Measurements from ENCODE around the gene PDCD1LG2. TPM values are rescaled to one million over a fixed set of nuclear protein-coding genes. Genes with fewer than 3 reads are reported as not detected.

The PDCD1LG2 gene
- total RNA-seq, 4 donors from 2014 or later: 0.27 to 0.64 TPM; not detected in 2

DNA sequence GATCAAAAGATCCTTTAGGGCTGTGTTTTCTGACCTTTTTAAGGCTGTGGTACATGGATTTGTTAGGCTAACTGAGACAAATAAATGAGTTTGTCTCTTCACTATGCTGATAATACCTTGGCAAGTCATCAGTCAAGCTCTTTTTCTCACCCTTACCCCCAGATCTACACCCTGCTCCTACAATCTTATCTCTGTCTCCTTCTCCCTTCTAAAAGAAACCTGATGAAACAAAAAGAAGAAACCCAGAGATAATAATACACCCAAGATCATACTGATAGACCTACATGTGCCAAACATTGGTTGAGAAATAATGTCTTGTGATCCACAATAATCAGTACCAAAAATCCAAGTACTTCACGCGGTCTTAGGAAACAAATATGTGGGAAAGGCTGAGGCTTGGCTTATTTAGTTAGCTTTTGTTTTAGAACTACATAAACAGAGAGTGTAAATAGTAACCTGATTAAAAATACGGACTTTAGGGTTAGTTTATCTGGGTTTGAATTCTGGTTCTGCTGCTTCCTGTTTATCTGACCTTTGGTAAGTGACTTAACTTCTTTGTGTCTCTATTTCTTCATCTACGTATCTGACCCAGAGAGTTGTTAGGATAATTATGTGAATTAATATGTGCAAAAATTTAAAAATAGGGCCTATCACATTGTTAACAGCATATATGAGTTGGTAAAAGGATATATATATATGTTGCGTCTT, 24.8 kb upstream of the PDCD1LG2 start:
- Histone ChIP-seq H3K4me3 (no peak overlapping the region), H3K36me3 (no peaks in the 10 kb centered on the region), H3K4me1 (no peaks in the 10 kb centered on the region), H3K27ac (no peak overlapping the region), H3K27me3 (no peaks in the 10 kb centered on the region), H3K9me3 (no peaks in the 10 kb centered on the region)
- WGBS, 2 donors (ENCODE audit: low coverage in 1 of 2): 80 to 83% methylated on average over 5 of the region's 5 CpGs
- in situ Hi-C loops (cut with MboI; ENCODE audit: low pct_ligation_motif_present in 1 of 4, low pct_unique_long_range_greater_than_20kb in 1 of 4, low sequenced_read_pairs in 3 of 4) (no loop called here), intact Hi-C loops (cut with DNase I; ENCODE audit: low total_unique reads) (no loop called here)
- TF ChIP-seq POLR2A (IDR thresholded peaks at IDR 0.05): no peak
- no peak for TF ChIP-seq EP300 (IDR thresholded peaks at IDR 0.05; ENCODE audit: low read depth)
- no peak for TF ChIP-seq POLR2AphosphoS5 (IDR thresholded peaks at IDR 0.05)
- TF ChIP-seq, protein P1, sequence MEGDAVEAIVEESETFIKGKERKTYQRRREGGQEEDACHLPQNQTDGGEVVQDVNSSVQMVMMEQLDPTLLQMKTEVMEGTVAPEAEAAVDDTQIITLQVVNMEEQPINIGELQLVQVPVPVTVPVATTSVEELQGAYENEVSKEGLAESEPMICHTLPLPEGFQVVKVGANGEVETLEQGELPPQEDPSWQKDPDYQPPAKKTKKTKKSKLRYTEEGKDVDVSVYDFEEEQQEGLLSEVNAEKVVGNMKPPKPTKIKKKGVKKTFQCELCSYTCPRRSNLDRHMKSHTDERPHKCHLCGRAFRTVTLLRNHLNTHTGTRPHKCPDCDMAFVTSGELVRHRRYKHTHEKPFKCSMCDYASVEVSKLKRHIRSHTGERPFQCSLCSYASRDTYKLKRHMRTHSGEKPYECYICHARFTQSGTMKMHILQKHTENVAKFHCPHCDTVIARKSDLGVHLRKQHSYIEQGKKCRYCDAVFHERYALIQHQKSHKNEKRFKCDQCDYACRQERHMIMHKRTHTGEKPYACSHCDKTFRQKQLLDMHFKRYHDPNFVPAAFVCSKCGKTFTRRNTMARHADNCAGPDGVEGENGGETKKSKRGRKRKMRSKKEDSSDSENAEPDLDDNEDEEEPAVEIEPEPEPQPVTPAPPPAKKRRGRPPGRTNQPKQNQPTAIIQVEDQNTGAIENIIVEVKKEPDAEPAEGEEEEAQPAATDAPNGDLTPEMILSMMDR (IDR thresholded peaks at IDR 0.05): no peak
- no peak for DNase-seq

DNA sequence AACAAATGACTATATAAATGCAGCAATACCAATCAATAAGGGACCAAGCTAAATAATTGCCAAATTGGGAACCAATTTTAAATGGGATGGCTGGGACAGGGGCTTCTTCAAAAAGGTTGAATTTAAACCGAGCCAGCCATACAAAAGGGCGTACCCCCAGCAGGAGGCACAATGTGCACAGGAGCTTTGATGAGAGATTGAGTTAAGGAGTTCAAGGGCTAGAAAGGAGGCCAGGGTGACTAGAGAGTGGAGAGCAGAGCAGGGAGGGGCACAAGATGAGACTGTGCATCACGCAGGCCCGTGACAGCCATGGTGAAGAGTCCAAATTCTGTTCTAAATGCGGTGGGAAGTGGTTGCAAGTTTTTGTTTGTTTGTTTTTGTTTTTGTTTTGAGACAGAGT, 23.3 kb upstream of the PDCD1LG2 start:
- TF ChIP-seq EP300 (IDR thresholded peaks at IDR 0.05; ENCODE audit: low read depth) (no peak), POLR2AphosphoS5 (IDR thresholded peaks at IDR 0.05) (no peak), POLR2A (IDR thresholded peaks at IDR 0.05) (no peak)
- TF ChIP-seq, protein P1 (IDR thresholded peaks at IDR 0.05): no peak
- DNase-seq: no peak
- Histone ChIP-seq H3K4me3 (no peak overlapping the region), H3K36me3 (no peaks in the 10 kb centered on the region), H3K9me3 (no peaks in the 10 kb centered on the region), H3K4me1 (no peaks in the 10 kb centered on the region), H3K27me3 (no peaks in the 10 kb centered on the region), H3K27ac (no peak overlapping the region)
- in situ Hi-C loops (cut with MboI; ENCODE audit: low pct_ligation_motif_present in 1 of 4, low pct_unique_long_range_greater_than_20kb in 1 of 4, low sequenced_read_pairs in 3 of 4): no loop called here
- intact Hi-C loops (cut with DNase I; ENCODE audit: low total_unique reads): no loop called here
- WGBS, 2 donors (ENCODE audit: low coverage in 1 of 2): 78 to 93% methylated on average over 5 of the region's 5 CpGs

DNA sequence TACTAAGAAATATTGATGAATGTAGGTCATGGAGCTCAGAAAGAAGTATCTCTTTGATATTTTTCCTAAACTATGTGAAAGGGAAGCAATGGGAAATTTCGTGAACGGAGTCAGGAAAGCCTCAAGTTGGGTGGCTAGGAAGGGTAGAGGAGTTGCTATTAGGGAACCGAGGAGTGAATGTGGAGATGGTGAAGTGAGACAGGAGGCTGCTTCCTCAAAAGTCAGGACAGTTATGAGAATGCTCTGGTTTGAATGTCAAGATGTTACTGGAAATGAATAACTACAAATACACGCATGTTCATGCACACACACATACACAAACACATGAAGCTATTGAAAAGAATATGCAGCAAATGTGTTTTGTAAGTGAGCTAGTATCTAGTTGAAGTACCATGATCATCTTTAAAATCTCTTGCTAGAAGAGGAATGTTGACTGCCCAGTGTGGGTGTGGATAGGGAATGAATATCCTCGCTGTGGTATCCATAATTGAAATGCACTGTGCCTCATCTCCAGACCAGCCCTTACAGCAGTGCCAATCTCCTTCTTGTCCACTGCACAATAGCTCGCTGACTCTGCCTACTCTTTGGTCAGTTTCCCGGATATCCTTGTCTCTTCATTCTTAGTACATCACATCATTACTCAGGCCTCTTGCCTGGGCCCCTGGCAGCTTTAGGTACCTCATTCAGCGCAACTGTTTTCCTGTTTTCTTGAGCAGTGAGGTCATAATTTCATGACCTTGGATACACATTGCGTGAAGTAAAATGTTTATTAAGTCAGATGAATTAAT, 21.9 kb upstream of the PDCD1LG2 start:
- Histone ChIP-seq H3K27me3 (no peaks in the 10 kb centered on the region), H3K9me3 (no peaks in the 10 kb centered on the region), H3K4me3 (no peak overlapping the region), H3K27ac (no peak overlapping the region), H3K4me1 (no peaks in the 10 kb centered on the region), H3K36me3 (no peaks in the 10 kb centered on the region)
- WGBS, 2 donors (ENCODE audit: low coverage in 1 of 2): 79 to 84% methylated on average over 8 to 9 of the region's 9 CpGs
- intact Hi-C loops (cut with DNase I; ENCODE audit: low total_unique reads): no loop called here
- in situ Hi-C loops (cut with MboI; ENCODE audit: low pct_ligation_motif_present in 1 of 4, low pct_unique_long_range_greater_than_20kb in 1 of 4, low sequenced_read_pairs in 3 of 4): no loop called here
- DNase-seq: no peak
- TF ChIP-seq POLR2AphosphoS5 (IDR thresholded peaks at IDR 0.05) (no peak), POLR2A (IDR thresholded peaks at IDR 0.05) (no peak), EP300 (IDR thresholded peaks at IDR 0.05; ENCODE audit: low read depth) (no peak)
- TF ChIP-seq, protein P1 (IDR thresholded peaks at IDR 0.05): no peak

DNA sequence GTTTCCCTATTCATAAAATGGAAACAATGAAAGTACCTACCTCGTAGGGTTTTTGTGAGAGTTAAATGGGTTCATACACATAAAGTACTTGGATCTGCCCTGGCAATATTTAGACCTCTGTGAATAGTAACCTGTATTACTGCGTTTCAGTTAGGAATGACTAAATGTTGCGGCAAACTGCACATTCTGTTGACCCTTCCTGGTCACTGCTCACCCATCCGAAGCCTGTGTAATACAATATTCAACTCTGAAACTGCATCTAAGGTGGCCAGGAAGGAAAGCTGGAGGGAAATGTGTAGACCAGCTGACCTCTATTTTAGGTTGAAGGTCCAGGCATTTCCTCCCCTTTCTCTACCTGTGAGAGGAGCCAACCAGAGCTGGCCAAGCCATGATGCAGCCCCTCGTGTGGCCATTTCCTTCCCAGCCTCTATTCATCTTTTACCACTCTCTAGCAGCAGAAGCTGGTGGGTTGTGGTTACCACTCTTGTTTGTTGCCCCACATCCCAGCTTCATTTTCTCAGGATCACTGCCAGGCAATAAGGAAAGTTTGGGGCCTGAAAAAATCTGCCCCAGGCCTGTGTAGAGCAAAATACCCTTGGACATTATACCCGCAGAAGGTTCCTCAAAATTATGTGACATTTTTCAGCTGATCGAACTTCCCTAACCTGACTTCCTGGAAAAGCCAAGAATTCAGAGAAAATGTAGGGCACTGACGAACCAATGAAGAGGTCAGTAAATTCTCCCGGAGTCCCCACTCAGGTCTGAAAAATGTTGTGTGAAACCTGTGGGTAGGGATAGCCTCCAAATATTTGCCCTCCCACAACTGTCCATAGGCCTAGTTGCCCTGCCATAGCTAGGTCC, 20.5 kb upstream of the PDCD1LG2 start:
- H3K4me1 ChIP-seq: no peaks in the 10 kb centered on the region
- TF ChIP-seq POLR2AphosphoS5 (IDR thresholded peaks at IDR 0.05) (no peak), POLR2A (IDR thresholded peaks at IDR 0.05) (no peak), EP300 (IDR thresholded peaks at IDR 0.05; ENCODE audit: low read depth) (no peak)
- TF ChIP-seq, protein P1 (IDR thresholded peaks at IDR 0.05): no peak
- H3K4me3 ChIP-seq: no peak overlapping the region
- in situ Hi-C loops (cut with MboI; ENCODE audit: low pct_ligation_motif_present in 1 of 4, low pct_unique_long_range_greater_than_20kb in 1 of 4, low sequenced_read_pairs in 3 of 4): no loop called here
- no peaks in the 10 kb centered on the region for H3K36me3 ChIP-seq
- H3K27me3 ChIP-seq: no peaks in the 10 kb centered on the region
- no peaks in the 10 kb centered on the region for H3K9me3 ChIP-seq
- WGBS, 2 donors (ENCODE audit: low coverage in 1 of 2): 84 to 93% methylated on average over 7 to 9 of the region's 9 CpGs
- intact Hi-C loops (cut with DNase I; ENCODE audit: low total_unique reads): loop anchor here (5.0 kb wide), 1 partner anchor 443 kb away; no protein-coding TSS in a partner anchor
- H3K27ac ChIP-seq: no peak overlapping the region
- DNase-seq: no peak
